Transverse colon (tissue), 4 donors: Measurements from ENCODE around the gene ABCC1. TPM values are rescaled to one million over a fixed set of nuclear protein-coding genes. Genes with fewer than 3 reads are reported as not detected.

ENCODE experiments used
- DNase-seq: peaks from one replicate; pipeline ENCODE4 v3.0.0-alpha.2; 2019
- H3K27ac ChIP-seq, 4 donors: fragments of 200-600 bp; sonication (generic); 2 replicates each; pipeline ENCODE4 v1.5.1; 2016 to 2018; ENCODE audit warnings: inconsistent platforms in 4 of 4
- H3K27me3 ChIP-seq: fragments of 200-600 bp; sonication (generic); 2 replicates; pipeline ENCODE4 v1.5.1; 2017; ENCODE audit warnings: inconsistent platforms
- H3K36me3 ChIP-seq, 4 donors: fragments of 200-600 bp; sonication (generic); 2 replicates each; pipeline ENCODE4 v1.5.1; 2017 to 2019; ENCODE audit warnings: inconsistent platforms in 4 of 4
- H3K4me1 ChIP-seq, 4 donors: fragments of 200-600 bp; sonication (generic); 2 replicates each; pipeline ENCODE4 v1.5.1; 2017 to 2020; ENCODE audit warnings: inconsistent platforms in 4 of 4
- H3K4me3 ChIP-seq, 4 donors: fragments of 200-600 bp; sonication (generic); 1 replicate in 1 of 4; 2 replicates in 3 of 4; pipeline versions ENCODE4 v1.5.1 to v1.6.1; 2017 to 2019; ENCODE audit warnings: inconsistent platforms in 4 of 4
- H3K9me3 ChIP-seq, 2 donors: fragments of 200-600 bp; sonication (generic); 2 replicates each; pipeline ENCODE4 v1.5.1; 2017 to 2019; ENCODE audit warnings: inconsistent platforms in 2 of 2
- CTCF ChIP-seq, 5 experiments: fragments of 200-600 bp in 3 of 5; fragments of 450-650 bp in 2 of 5; sonication (generic) in 3 of 5; IDR thresholded peaks; 1 replicate in 2 of 5; 2 replicates in 3 of 5; pipeline ENCODE4 v1.5.1; 2016 to 2017; ENCODE audit warnings: antibody characterized with exemption in 5 of 5, inconsistent platforms in 3 of 5, mild to moderate bottlenecking in 2 of 5, moderate library complexity in 1 of 5
- EP300 ChIP-seq: sonication (generic); formaldehyde crosslinking; IDR thresholded peaks from one replicate; pipeline ENCODE4 v1.6.1; 2017; ENCODE audit warnings: antibody characterized with exemption, low read depth
- POLR2A ChIP-seq: fragments of 450-650 bp; IDR thresholded peaks from one replicate; pipeline ENCODE4 v1.6.1; 2016; ENCODE audit warnings: antibody characterized with exemption, mild to moderate bottlenecking, moderate library complexity
- POLR2AphosphoS5 ChIP-seq, 3 donors: sonication (generic); formaldehyde crosslinking; IDR thresholded peaks; one replicate each; pipeline ENCODE4 v1.6.1; 2016; ENCODE audit warnings: antibody characterized with exemption in 3 of 3
- WGBS, 2 donors: methylation state at CpG; one replicate each; pipeline ENCODE4 v1.1.5; 2018; ENCODE audit warnings: low coverage in 1 of 2; 5-methylcytosine and 5-hydroxymethylcytosine counted together
- in situ Hi-C, 4 donors: fragments of 200-750 bp; cut with MboI; loops; one replicate each; pipeline versions ENCODE4 v1.15.0 to v1.15.1; 2017; ENCODE audit warnings: low sequenced_read_pairs in 3 of 4, low pct_ligation_motif_present in 1 of 4, low pct_unique_long_range_greater_than_20kb in 1 of 4
- intact Hi-C: fragments of 100-400 bp; cut with DNase I; formaldehyde crosslinking; loops from one replicate; pipeline ENCODE4 v1.15.1; 2023; ENCODE audit warnings: low total_unique reads
- total RNA-seq, 4 donors: library from RNA; depleted of rRNA; stranded (reverse); fragments of >200 nt; gene quantifications; one replicate each; pipeline ENCODE4 v1.1.0, GENCODE V29; 2016

The ABCC1 gene
- total RNA-seq, 4 donors from 2014 or later: 17.1 to 67.3 (median 36.9) TPM

- Histone ChIP-seq H3K36me3 (no peaks in the 10 kb centered on the region), H3K27ac (peak overlapping the region; percentile 30 to 54 (median 42)), H3K9me3 (no peaks in the 10 kb centered on the region), H3K27me3 (no peaks in the 10 kb centered on the region), H3K4me3 (no peak overlapping the region), H3K4me1 (peaks cover 4 to 22% (median 10%) of the 10 kb centered on the region in 4 donors)
- intact Hi-C loops (no loop called here), in situ Hi-C loops (no loop called here)
- TF ChIP-seq EP300 (no peak), CTCF (IDR thresholded peaks at IDR 0.05) (no peak), POLR2A (no peak), POLR2AphosphoS5 (IDR thresholded peaks at IDR 0.05) (no peak)
- WGBS, 2 donors: 87 to 92% methylated on average over 3 to 12 of the region's 12 CpGs
- DNase-seq: no peak
These were observed 10.9 kb downstream of the ABCC1 start for GRCh38 chr16:15960124-15960971.

- Histone ChIP-seq H3K36me3 (no peaks in the 10 kb centered on the region), H3K27me3 (no peaks in the 10 kb centered on the region), H3K4me3 (no peak overlapping the region), H3K4me1 (peaks cover 4 to 22% (median 14%) of the 10 kb centered on the region in 4 donors), H3K9me3 (no peaks in the 10 kb centered on the region), H3K27ac (peak overlapping the region; percentile 30 to 54 (median 42))
- in situ Hi-C loops (no loop called here), intact Hi-C loops (no loop called here)
- TF ChIP-seq POLR2AphosphoS5 (IDR thresholded peaks at IDR 0.05) (no peak), CTCF (IDR thresholded peaks at IDR 0.05) (no peak), EP300 (no peak), POLR2A (no peak)
- 47 to 54% methylated on average over 4 to 5 of the region's 5 CpGs for WGBS, 2 donors
- no peak for DNase-seq
These were observed 11.7 kb downstream of the ABCC1 start for GRCh38 chr16:15961060-15961511.

DNA sequence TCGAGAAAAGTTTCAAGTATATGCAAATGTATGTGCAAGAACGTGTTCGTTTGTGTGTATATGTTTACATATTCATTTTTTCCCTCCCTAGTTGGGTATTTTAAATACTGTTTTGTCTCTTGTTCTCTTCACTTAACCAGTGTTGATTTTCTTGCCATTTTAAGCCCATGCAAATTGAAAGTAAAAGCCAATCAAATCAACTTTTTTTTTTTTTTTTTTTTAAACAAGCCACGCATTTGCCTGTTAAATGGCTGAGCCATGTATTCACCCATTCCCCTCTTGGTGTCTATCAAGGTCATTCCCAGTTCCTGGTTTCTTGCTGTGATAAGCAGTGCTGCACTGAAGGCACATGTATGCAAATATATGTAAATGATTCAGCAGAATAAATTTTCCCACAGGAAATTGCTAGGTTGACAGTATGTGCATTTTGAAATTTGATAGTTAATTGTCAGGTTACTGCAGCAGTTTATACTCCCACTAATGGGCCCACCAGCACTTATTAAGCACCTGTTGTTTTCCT lies 12.2 kb downstream of the ABCC1 start:
- intact Hi-C loops: no loop called here
- 66 to 70% methylated on average over 3 to 4 of the region's 4 CpGs for WGBS, 2 donors
- H3K4me3 ChIP-seq: no peak overlapping the region
- DNase-seq: no peak
- peak overlapping the region; percentile 30 to 54 (median 42) for H3K27ac ChIP-seq
- H3K36me3 ChIP-seq: no peaks in the 10 kb centered on the region
- TF ChIP-seq POLR2A (no peak), CTCF (IDR thresholded peaks at IDR 0.05) (no peak), POLR2AphosphoS5 (IDR thresholded peaks at IDR 0.05) (no peak), EP300 (no peak)
- in situ Hi-C loops: no loop called here
- peaks cover 4 to 23% (median 16%) of the 10 kb centered on the region in 4 donors for H3K4me1 ChIP-seq
- H3K27me3 ChIP-seq: no peaks in the 10 kb centered on the region
- no peaks in the 10 kb centered on the region for H3K9me3 ChIP-seq

DNA sequence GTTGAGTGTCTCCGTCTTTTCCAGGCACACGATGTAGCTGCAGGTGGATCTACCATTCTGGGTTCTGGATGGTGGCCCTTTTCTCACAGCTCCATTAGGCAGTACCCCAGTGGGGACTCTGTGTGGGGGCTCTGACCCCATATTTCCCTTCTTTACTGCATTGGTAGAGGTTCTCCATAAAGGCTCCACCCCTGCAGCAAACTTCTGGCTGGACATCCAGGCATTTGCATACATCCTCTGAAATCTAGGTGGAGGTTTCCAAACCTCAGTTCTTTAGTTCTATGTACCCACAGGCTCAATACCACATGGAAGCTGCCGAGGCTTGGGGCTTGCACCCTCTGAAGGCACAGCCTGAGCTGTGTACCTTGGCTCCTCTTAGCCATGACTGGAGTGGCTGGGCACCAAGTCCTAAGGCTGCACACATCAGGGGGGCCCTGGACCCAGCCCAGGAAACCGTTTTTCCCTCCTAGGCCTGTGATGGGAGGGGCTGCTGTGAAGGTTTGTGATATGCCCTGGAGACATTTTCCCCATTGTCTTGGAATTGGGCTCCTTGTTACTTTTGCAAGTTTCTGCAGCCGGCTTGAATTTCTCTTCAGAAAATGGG lies 14.0 kb downstream of the ABCC1 start:
- H3K27ac ChIP-seq: peak overlapping the region in 2 of 4 donors; percentile 2 to 40
- 83% methylated on average over 5 of the region's 5 CpGs; no CpG with 5 or more reads in 1 of the 2 donors for WGBS, 2 donors
- no peaks in the 10 kb centered on the region for H3K36me3 ChIP-seq
- H3K4me3 ChIP-seq: no peak overlapping the region
- in situ Hi-C loops: no loop called here
- H3K4me1 ChIP-seq: peaks cover 7 to 28% (median 19%) of the 10 kb centered on the region in 4 donors
- no peak for DNase-seq
- intact Hi-C loops: no loop called here
- TF ChIP-seq EP300 (no peak), CTCF (IDR thresholded peaks at IDR 0.05) (no peak), POLR2AphosphoS5 (IDR thresholded peaks at IDR 0.05) (no peak), POLR2A (no peak)
- H3K9me3 ChIP-seq: no peaks in the 10 kb centered on the region
- H3K27me3 ChIP-seq: no peaks in the 10 kb centered on the region
